Prostate gland (tissue), 2 donors: ENCODE measurements around the gene AHR. TPM values are rescaled to one million over a fixed set of nuclear protein-coding genes. Genes with fewer than 3 reads are reported as not detected.
"Not testable (repeated sequence)": the region's sequence is repeated elsewhere in the genome, so short reads cannot be mapped to it uniquely, and the experiment has no call there.

Experiments
- DNase-seq: peaks from one replicate; pipeline ENCODE4 v3.0.0-alpha.2; 2019; ENCODE audit warnings: low spot score
- H3K27ac ChIP-seq, 2 donors: fragments of 200-600 bp; sonication (generic); 2 replicates each; pipeline ENCODE4 v1.5.1; 2017 to 2019
- H3K27me3 ChIP-seq: fragments of 200-600 bp; sonication (generic); replicated peaks from 2 replicates; pipeline ENCODE4 v1.5.1; 2019; ENCODE audit not compliant: insufficient read depth
- H3K36me3 ChIP-seq, 2 donors: fragments of 200-600 bp; sonication (generic); 1 replicate in 1 of 2; 2 replicates in 1 of 2; pipeline versions ENCODE4 v1.5.1 to v1.8.1; 2017 to 2019
- H3K4me1 ChIP-seq: fragments of 200-600 bp; sonication (generic); replicated peaks from 2 replicates; pipeline ENCODE4 v1.5.1; 2019
- H3K4me3 ChIP-seq, 2 donors: fragments of 200-600 bp; sonication (generic); 2 replicates each; pipeline ENCODE4 v1.5.1; 2017 to 2019
- H3K9me3 ChIP-seq: fragments of 200-600 bp; sonication (generic); 2 replicates; pipeline ENCODE4 v1.5.1; 2017
- POLR2A ChIP-seq: fragments of 450-650 bp; IDR thresholded peaks from one replicate; pipeline ENCODE4 v1.6.1; 2016; ENCODE audit warnings: antibody characterized with exemption, mild to moderate bottlenecking
- POLR2AphosphoS5 ChIP-seq: sonication (generic); formaldehyde crosslinking; IDR thresholded peaks from one replicate; pipeline ENCODE4 v1.6.1; 2017; ENCODE audit warnings: antibody characterized with exemption
- WGBS: methylation state at CpG from one replicate; pipeline ENCODE4 v1.1.5; 2018; 5-methylcytosine and 5-hydroxymethylcytosine counted together
- intact Hi-C: fragments of 100-400 bp; cut with DNase I; formaldehyde crosslinking; loops from one replicate; pipeline ENCODE4 v1.14.2; 2022
- total RNA-seq, 2 donors: library from RNA; depleted of rRNA; stranded (reverse); fragments of >200 nt; gene quantifications; one replicate each; pipeline ENCODE4 v1.1.0, GENCODE V29; 2016
- TF ChIP-seq, protein P1 (sequence below), 4 experiments: fragments of 200-600 bp in 2 of 4; fragments of 450-650 bp in 2 of 4; sonication (generic) in 2 of 4; IDR thresholded peaks; 1 replicate in 3 of 4; 2 replicates in 1 of 4; pipeline ENCODE4 v1.5.1; 2016 to 2019; ENCODE audit warnings: antibody characterized with exemption in 4 of 4, mild to moderate bottlenecking in 2 of 4, moderate library complexity in 2 of 4

AHR gene
- total RNA-seq, 2 donors from 2014 or later, result 49.4 to 55.7 TPM

DNA sequence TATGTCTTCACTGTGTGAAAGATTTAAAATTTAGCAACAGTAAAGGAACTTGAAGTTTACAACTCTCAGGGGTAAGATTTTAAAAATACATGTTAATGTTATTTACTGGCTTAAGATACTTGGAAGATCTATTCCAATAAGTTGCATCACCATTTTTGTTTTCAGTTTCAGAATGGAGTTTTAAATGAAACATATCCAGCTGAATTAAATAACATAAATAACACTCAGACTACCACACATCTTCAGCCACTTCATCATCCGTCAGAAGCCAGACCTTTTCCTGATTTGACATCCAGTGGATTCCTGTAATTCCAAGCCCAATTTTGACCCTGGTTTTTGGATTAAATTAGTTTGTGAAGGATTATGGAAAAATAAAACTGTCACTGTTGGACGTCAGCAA lies 44.3 kb downstream of the AHR start:
- WGBS, result 72% methylated on average over 2 of the region's 2 CpGs
- Histone ChIP-seq H3K36me3 (no peaks in the 10 kb centered on the region), H3K27ac (no peak overlapping the region), H3K27me3 (no peaks in the 10 kb centered on the region), H3K9me3 (no peaks in the 10 kb centered on the region), H3K4me3 (no peak overlapping the region), H3K4me1 (no peaks in the 10 kb centered on the region)
- TF ChIP-seq POLR2AphosphoS5, result no peak
- no peak for DNase-seq
- intact Hi-C loops, result no loop called here

DNA sequence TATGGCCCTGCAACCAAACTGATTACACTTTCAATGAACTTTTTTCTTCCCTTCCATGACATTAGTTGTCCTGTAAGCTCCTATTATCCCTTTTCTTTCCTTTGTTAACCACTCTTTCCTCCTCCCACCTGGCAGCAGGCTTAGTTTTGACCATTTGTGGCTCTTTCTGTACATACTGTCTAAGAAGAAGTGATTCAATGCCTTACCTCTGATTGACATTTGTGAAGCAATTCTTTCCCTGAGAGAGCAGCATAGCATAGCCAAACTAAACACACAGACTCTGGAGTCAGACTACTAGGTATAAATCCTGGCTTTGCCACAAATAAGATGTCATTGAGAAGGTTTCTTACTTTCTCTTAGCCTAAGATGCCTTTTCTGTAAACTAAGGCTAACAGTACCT lies 48.9 kb downstream of the AHR start:
- Histone ChIP-seq H3K27ac (no peak overlapping the region), H3K36me3 (no peaks in the 10 kb centered on the region), H3K9me3 (no peaks in the 10 kb centered on the region), H3K4me1 (no peaks in the 10 kb centered on the region), H3K4me3 (no peak overlapping the region), H3K27me3 (no peaks in the 10 kb centered on the region)
- no peak for DNase-seq
- intact Hi-C loops, result no loop called here
- TF ChIP-seq, protein P1, sequence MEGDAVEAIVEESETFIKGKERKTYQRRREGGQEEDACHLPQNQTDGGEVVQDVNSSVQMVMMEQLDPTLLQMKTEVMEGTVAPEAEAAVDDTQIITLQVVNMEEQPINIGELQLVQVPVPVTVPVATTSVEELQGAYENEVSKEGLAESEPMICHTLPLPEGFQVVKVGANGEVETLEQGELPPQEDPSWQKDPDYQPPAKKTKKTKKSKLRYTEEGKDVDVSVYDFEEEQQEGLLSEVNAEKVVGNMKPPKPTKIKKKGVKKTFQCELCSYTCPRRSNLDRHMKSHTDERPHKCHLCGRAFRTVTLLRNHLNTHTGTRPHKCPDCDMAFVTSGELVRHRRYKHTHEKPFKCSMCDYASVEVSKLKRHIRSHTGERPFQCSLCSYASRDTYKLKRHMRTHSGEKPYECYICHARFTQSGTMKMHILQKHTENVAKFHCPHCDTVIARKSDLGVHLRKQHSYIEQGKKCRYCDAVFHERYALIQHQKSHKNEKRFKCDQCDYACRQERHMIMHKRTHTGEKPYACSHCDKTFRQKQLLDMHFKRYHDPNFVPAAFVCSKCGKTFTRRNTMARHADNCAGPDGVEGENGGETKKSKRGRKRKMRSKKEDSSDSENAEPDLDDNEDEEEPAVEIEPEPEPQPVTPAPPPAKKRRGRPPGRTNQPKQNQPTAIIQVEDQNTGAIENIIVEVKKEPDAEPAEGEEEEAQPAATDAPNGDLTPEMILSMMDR (IDR thresholded peaks at IDR 0.05), result no peak
- TF ChIP-seq POLR2A (no peak), POLR2AphosphoS5 (no peak)

DNA sequence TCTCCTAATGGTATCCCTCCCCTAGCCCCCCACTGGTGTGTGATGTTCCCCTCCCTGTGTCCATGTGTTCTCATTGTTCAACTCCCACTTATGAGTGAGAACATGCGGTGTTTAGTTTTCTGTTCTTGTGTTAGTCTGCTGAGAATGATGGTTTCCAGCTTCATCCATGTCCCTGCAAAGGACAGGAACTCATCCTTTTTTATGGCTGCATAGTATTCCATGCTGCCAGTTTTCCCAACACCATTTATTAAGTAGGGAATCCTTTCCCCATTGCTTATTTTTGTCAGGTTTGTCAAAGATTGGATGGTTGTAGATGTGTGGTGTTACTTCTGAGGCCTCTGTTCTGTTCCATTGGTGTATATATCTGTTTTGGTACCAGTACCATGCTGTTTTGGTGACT lies 50.5 kb downstream of the AHR start:
- intact Hi-C loops, H3K9me3 ChIP-seq, H3K36me3 ChIP-seq, H3K27ac ChIP-seq, DNase-seq, H3K4me3 ChIP-seq, H3K27me3 ChIP-seq, H3K4me1 ChIP-seq: not testable (repeated sequence)
- 100% methylated on average over 1 of the region's 1 CpG for WGBS

DNA sequence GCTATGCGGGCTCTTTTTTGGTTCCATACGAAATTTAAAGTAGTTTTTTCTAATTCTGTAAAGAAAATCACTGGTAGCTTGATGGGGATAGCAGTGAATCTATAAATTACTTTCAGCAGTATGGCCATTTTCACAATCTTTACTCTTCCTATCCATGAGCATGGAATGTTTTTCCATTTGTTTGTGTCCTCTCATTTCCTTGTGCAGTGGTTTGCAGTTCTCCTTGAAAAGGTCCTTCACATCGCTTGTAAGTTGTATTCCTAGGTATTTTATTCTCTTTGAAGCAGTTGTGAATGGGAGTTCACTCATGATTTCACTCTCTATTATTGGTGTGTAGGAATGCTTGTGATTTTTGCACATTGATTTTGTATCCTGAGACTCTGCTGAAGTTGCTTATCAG lies 51.9 kb downstream of the AHR start:
- 98% methylated on average over 3 of the region's 3 CpGs for WGBS
- H3K27ac ChIP-seq, H3K9me3 ChIP-seq, DNase-seq, intact Hi-C loops, H3K4me3 ChIP-seq, H3K27me3 ChIP-seq, H3K36me3 ChIP-seq, H3K4me1 ChIP-seq: not testable (repeated sequence)

DNA sequence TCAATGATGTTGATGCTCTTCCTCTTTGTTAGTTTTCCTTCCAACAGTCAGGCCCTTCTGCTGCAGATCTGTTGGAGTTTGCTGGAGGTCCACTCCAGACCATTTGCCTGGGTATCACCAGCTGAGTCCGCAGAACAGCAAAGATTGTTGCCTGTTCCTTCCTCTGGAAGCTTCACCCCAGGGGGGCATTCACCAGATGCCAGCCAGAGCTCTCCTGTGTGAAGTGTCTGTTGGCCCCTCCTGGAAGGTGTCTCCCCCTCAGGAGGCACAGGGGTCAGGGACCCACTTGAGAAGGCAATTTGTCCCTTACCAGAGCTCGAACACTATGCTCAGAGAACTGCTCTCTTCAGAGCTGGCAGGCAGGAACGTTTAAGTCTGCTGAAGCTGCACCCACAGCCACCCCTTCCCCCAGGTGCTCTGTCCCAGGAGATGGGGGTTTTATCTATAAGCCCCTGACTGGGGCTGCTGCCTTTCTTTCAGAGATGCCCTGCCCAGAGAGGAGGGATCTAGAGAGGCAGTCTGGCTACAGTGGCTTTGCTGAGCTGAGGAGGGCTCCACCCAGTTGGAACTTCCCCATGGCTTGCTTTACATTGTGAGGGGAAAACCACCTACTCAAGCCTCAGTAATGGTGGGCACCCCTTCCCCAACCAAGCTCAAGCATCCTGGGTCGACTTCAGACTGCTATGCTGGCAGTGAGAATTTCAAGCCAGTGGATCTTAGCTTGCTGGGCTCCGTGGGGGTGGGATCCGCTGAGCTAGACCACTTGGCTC lies 55.4 kb downstream of the AHR start:
- DNase-seq, H3K27ac ChIP-seq, H3K27me3 ChIP-seq, intact Hi-C loops, H3K9me3 ChIP-seq, H3K36me3 ChIP-seq, H3K4me1 ChIP-seq, H3K4me3 ChIP-seq: not testable (repeated sequence)
- 93% methylated on average over 6 of the region's 6 CpGs for WGBS

DNA sequence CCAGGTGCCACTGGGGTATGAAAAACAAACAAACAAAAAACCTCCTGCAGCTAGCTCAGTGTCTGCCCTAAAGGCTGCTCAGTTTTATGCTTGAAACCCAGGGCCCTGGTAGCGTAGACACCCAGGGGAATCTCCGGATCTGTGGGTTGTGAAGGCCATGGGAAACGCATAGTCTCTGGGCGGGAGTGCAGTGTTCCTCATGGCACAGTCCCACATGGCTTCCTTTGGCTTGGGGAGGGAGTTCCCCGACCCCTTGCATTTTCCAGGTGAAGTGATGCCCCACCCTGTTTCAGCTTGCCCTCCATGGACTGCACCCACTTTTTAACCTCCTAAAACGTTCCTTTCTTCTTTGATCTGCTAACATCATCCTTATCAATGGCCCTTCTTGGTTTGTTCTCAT lies 56.0 kb downstream of the AHR start:
- Histone ChIP-seq H3K9me3 (no peaks in the 10 kb centered on the region), H3K27me3 (no peaks in the 10 kb centered on the region), H3K36me3 (no peaks in the 10 kb centered on the region), H3K4me1 (no peaks in the 10 kb centered on the region), H3K27ac (no peak overlapping the region), H3K4me3 (no peak overlapping the region)
- DNase-seq, result no peak
- TF ChIP-seq, protein P1 (IDR thresholded peaks at IDR 0.05), result no peak
- no peak for TF ChIP-seq POLR2AphosphoS5
- TF ChIP-seq POLR2A, result no peak
- intact Hi-C loops, result no loop called here
- whole genome bisulfite sequencing, result 86% methylated on average over 6 of the region's 6 CpGs

DNA sequence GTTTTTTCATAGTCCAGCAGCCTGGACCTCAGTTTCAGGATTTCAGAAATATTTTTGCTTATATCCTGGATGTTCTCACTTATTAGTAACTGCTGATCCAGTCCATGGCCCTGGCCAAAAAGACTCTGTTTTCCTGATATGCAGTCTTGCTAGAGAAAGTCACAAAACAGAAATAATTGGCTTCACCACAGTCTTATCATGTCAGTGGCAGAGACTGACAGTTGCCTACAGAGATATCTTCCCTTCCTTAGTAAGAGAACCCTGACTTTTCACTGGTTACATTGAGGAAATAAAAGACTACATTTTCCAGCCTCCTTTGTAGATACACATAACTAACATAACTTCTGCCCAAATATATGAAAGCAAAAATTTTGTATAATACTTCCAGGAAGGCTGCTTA lies 56.6 kb downstream of the AHR start:
- H3K4me3 ChIP-seq, result no peak overlapping the region
- intact Hi-C loops, result no loop called here
- H3K4me1 ChIP-seq, result no peaks in the 10 kb centered on the region
- H3K36me3 ChIP-seq, result no peaks in the 10 kb centered on the region
- H3K9me3 ChIP-seq, result no peaks in the 10 kb centered on the region
- DNase-seq, result no peak
- no peak overlapping the region for H3K27ac ChIP-seq
- TF ChIP-seq, protein P1 (IDR thresholded peaks at IDR 0.05), result no peak
- TF ChIP-seq POLR2A (no peak), POLR2AphosphoS5 (no peak)
- no peaks in the 10 kb centered on the region for H3K27me3 ChIP-seq
